ENCODE results near the gene OR52I1.

DNA sequence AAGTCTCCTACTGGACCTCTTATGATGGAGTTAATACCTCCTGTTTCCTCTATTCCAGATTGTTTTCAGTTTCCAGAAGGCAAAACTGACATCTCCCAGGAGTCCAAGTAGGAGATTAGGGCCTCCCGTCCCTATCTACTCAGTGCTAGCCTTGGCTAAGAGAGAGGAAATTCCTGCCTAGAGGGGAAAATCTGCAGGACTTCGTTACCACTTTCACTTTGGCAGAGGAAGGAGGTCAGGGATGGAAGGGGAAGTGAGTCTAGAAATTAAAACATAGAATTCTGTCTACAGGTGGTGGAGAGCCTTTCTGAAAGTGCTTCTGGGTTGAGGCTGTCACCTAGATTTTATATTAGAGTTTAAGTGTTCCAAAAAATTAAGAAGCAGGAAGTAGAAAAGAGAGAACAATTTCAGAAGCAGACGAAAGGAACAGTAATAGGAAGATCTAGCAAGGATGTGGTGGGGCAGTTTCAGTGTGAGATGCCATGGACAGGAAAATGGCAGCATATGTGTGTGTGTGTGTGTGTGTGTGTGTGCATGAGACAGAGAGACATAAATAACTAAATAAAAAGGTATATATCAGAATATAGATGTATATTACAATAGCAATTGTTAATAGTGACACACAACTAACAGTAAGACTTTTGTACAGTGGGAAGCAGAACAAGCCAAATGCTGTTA, 16.6 kb downstream of the OR52I1 start:
- TF ChIP-seq CTCF (IDR thresholded peaks at IDR 0.05; ENCODE audit: low read depth, low read length) = no peak
- TF ChIP-seq EZH2phosphoT487 (IDR thresholded peaks at IDR 0.05; ENCODE audit: low read depth) = no peak
